Esophagus squamous epithelium (tissue), 5 donors: ENCODE results near the gene ADIPOQ. TPM values are rescaled to one million over a fixed set of nuclear protein-coding genes. Genes with fewer than 3 reads are reported as not detected.
"Not testable (repeated sequence)": the region's sequence is repeated elsewhere in the genome, so short reads cannot be mapped to it uniquely, and the experiment has no call there.

ENCODE experiments used
- DNase-seq: peaks from one replicate; lab custom pipeline; 2025; lab: John Stamatoyannopoulos, UW
- H3K27ac ChIP-seq, 4 donors: fragments of 200-600 bp; sonication (generic); one replicate each; pipeline ENCODE4 v1.5.1; 2016 to 2019; ENCODE audit warnings: mild to moderate bottlenecking in 1 of 4
- H3K27me3 ChIP-seq, 4 donors: fragments of 200-600 bp; sonication (generic); 1 replicate in 3 of 4; 2 replicates in 1 of 4; pipeline versions ENCODE4 v1.5.1 to v1.6.0; 2017 to 2021; ENCODE audit warnings: antibody characterized with exemption in 1 of 4
- H3K36me3 ChIP-seq, 3 donors: fragments of 200-600 bp; sonication (generic); one replicate each; pipeline ENCODE4 v1.5.1; 2016 to 2019
- H3K4me1 ChIP-seq, 3 donors: fragments of 200-600 bp; sonication (generic); one replicate each; pipeline ENCODE4 v1.5.1; 2017 to 2019
- H3K4me3 ChIP-seq, 4 donors: fragments of 200-600 bp; sonication (generic); 1 replicate in 3 of 4; 2 replicates in 1 of 4; pipeline ENCODE4 v1.5.1; 2016 to 2019; ENCODE audit warnings: mild to moderate bottlenecking in 2 of 4, moderate library complexity in 1 of 4
- H3K9me3 ChIP-seq, 3 donors: fragments of 200-600 bp; sonication (generic); one replicate each; pipeline ENCODE4 v1.5.1; 2016 to 2019
- POLR2A ChIP-seq, 4 donors: fragments of 450-650 bp; IDR thresholded peaks; one replicate each; pipeline ENCODE4 v1.6.1; 2017; ENCODE audit warnings: antibody characterized with exemption in 4 of 4, mild to moderate bottlenecking in 4 of 4, moderate library complexity in 3 of 4
- WGBS, 2 donors: methylation state at CpG; one replicate each; pipeline ENCODE4 v1.1.5; 2018; 5-methylcytosine and 5-hydroxymethylcytosine counted together
- intact Hi-C: fragments of 100-400 bp; cut with DNase I; formaldehyde crosslinking; loops from one replicate; pipeline ENCODE4 v1.15.0; 2022
- total RNA-seq, 4 donors: library from RNA; depleted of rRNA; stranded (reverse); fragments of >200 nt; gene quantifications; one replicate each; pipeline ENCODE4 v1.1.0, GENCODE V29; 2016
- TF ChIP-seq, protein P1 (sequence below), 6 experiments: fragments of 450-650 bp in 4 of 6; fragments of 200-600 bp in 2 of 6; sonication (generic) in 2 of 6; IDR thresholded peaks; one replicate each; pipeline ENCODE4 v1.5.1; 2016 to 2019; ENCODE audit warnings: antibody characterized with exemption in 6 of 6, mild to moderate bottlenecking in 4 of 6, moderate library complexity in 4 of 6
- donor health status: DM: yes; HTN: yes; CAD: no.

ADIPOQ gene
- total RNA-seq, 4 donors from 2014 or later, result not detected

DNA sequence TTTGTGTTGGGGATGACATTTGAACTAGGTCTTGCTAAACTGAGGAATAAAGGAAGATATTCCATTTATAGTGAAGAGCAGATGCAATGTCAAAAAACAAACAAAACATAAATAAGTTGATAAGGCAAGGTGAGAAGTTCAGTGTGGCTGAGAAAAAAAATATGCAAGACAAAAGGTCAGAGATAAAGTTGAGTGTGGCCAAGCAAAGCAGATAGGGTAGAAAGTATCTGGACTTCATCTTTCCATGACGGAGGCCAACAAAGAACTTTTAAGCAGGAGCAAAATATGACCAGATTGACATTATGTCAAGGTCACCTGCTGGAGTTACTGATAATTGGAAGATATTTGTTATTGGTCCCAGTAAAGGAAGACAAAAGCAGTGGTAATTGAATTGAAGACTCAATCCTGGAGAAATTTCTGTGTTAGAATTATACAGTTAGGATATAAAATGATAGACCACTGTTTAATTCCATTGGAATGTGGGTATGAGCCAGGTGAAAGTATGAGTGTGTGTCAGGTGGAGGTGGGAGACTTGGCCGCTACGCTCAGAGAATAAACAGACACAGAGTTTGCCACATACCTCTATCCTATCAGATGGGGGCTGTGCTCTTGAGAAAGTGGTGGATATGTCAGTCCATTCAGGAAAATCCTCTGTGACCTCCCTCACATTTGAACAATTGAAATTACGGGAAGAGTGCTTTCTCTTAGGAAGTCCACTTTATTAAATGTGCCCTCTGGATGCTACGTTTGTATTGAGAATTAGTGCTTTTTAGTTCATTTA is 28.1 kb downstream of the ADIPOQ start:
- WGBS, 2 donors, result 65 to 85% methylated on average over 5 of the region's 5 CpGs
- H3K9me3 ChIP-seq, result no peaks in the 10 kb centered on the region
- intact Hi-C loops, result no loop called here

DNA sequence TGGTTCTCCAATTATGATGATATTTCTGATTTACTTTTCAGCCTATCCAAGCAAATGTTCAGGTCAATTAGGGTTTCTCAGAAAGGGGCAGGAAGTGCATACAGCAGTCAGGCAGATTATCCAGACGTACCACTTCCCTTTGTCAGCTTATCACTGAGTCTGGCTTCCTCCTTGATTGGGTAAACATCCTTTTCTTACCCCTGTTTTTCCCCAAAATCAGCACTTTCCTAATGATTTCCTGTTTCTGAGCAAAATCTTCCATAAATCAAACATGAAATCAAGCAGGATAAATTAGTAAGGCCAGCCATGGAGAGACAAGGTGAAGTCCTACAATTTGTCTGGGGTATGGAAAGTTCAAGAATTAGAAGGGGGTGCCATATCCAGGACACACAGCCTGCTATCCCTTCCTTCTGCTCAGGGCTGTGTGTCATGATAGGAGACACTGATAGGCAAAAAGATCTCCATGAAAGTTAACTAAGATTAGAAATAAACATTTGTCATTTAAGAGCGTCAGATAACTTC is 29.0 kb downstream of the ADIPOQ start:
- intact Hi-C loops, result no loop called here
- no peak overlapping the region for H3K27ac ChIP-seq

More for the DNA sequence above, 28.1 kb downstream of the ADIPOQ start:
- Histone ChIP-seq H3K27me3 (no peaks in the 10 kb centered on the region), H3K27ac (no peak overlapping the region), H3K4me3 (no peak overlapping the region), H3K4me1 (no peaks in the 10 kb centered on the region), H3K36me3 (no peaks in the 10 kb centered on the region)
- no peak for TF ChIP-seq POLR2A (IDR thresholded peaks at IDR 0.05)
- TF ChIP-seq, protein P1, sequence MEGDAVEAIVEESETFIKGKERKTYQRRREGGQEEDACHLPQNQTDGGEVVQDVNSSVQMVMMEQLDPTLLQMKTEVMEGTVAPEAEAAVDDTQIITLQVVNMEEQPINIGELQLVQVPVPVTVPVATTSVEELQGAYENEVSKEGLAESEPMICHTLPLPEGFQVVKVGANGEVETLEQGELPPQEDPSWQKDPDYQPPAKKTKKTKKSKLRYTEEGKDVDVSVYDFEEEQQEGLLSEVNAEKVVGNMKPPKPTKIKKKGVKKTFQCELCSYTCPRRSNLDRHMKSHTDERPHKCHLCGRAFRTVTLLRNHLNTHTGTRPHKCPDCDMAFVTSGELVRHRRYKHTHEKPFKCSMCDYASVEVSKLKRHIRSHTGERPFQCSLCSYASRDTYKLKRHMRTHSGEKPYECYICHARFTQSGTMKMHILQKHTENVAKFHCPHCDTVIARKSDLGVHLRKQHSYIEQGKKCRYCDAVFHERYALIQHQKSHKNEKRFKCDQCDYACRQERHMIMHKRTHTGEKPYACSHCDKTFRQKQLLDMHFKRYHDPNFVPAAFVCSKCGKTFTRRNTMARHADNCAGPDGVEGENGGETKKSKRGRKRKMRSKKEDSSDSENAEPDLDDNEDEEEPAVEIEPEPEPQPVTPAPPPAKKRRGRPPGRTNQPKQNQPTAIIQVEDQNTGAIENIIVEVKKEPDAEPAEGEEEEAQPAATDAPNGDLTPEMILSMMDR (IDR thresholded peaks at IDR 0.05), result no peak
- no peak for DNase-seq

DNA sequence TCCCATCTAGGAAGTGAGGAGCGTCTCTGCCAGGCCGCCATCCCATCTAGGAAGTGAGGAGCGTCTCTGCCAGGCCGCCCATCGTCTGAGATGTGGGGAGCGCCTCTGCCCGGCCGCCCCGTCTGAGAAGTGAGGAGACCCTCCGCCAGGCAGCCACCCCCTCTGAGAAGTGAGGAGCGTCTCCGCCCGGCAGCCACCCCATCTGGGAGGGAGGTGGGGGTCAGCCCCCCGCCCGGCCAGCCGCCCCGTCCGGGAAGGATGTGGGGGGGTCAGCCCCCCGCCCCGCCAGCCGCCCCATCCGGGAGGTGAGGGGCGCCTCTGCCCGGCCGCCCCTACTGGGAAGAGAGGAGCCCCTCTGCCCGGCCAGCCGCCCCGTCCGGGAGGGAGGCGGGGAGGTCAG is 31.3 kb downstream of the ADIPOQ start:
- H3K36me3 ChIP-seq, H3K27ac ChIP-seq, H3K4me1 ChIP-seq, H3K27me3 ChIP-seq, H3K4me3 ChIP-seq, intact Hi-C loops, H3K9me3 ChIP-seq, DNase-seq: not testable (repeated sequence)
- WGBS, 2 donors, result no CpG with 5 or more reads among the region's 30 CpGs

More for the DNA sequence above, 29.0 kb downstream of the ADIPOQ start:
- Histone ChIP-seq H3K9me3 (no peaks in the 10 kb centered on the region), H3K27me3 (no peaks in the 10 kb centered on the region), H3K36me3 (no peaks in the 10 kb centered on the region), H3K4me1 (no peaks in the 10 kb centered on the region), H3K4me3 (no peak overlapping the region)
- no peak for DNase-seq
- WGBS, 2 donors, result 49 to 64% methylated on average over 2 of the region's 2 CpGs
- TF ChIP-seq, protein P1 (IDR thresholded peaks at IDR 0.05), result no peak
- no peak for TF ChIP-seq POLR2A (IDR thresholded peaks at IDR 0.05)

DNA sequence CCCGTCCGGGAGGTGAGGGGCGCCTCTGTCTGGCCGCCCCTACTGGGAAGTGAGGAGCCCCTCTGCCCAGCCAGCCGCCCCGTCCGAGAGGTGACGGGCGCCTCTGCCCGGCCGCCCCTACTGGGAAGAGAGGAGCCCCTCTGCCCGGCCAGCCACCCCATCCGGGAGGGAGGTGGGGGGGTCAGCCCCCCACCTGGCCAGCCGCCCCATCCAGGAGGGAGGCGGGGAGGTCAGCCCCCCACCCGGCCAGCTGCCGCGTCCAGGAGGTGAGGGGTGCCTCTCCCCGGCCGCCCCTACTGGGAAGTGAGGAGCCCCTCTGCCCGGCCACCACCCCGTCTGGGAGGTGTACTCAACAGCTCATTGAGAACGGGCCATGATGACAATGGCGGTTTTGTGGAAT is 31.7 kb downstream of the ADIPOQ start:
- H3K4me1 ChIP-seq, H3K4me3 ChIP-seq, DNase-seq, intact Hi-C loops, H3K27ac ChIP-seq, H3K27me3 ChIP-seq, H3K9me3 ChIP-seq, H3K36me3 ChIP-seq: not testable (repeated sequence)
- WGBS, 2 donors, result no CpG with 5 or more reads among the region's 24 CpGs

DNA sequence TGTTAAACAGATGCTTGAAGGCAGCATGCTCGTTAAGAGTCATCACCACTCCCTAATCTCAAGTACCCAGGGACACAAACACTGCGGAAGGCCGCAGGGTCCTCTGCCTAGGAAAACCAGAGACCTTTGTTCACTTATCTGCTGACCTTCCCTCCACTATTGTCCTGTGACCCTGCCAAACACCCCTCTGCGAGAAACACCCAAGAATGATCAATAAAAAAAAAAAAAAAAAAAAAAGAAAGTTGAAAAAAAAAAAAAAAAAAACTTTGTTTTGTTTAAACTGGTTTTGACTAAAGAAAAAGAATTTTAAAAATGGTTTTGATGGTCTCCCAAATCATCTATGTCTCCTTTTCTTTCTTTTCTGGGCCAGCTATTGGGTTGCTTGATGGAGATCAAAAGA is 32.3 kb downstream of the ADIPOQ start:
- whole genome bisulfite sequencing, 2 donors, result 44% methylated on average over 1 of the region's 4 CpGs; no CpG with 5 or more reads in 1 of the 2 donors

DNA sequence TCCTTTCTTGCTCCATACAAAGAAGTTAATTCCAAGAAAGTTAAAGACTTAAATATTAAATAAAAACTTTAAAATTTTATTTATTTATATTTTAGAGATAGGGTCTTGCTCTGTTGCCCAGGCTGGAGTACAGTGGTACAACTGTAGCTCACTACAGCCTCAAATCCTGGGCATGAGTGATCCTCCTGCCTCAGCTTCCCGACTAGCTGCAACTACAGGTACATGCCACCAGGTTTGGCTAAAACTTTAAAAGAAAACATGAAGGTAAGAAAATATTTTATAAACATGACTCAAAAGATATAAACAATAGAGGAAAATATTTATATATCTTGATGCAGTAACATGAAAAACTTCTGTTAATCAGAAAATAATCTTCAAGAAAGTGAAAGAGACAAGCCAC is 33.2 kb downstream of the ADIPOQ start:
- intact Hi-C loops, result no loop called here
- no peak for DNase-seq
- 31 to 42% methylated on average over 1 of the region's 1 CpG for WGBS, 2 donors
- H3K4me3 ChIP-seq, result no peak overlapping the region
- no peaks in the 10 kb centered on the region for H3K27me3 ChIP-seq
- H3K4me1 ChIP-seq, result no peaks in the 10 kb centered on the region
- TF ChIP-seq POLR2A (IDR thresholded peaks at IDR 0.05), result no peak
- TF ChIP-seq, protein P1 (IDR thresholded peaks at IDR 0.05), result no peak
- no peaks in the 10 kb centered on the region for H3K9me3 ChIP-seq
- no peaks in the 10 kb centered on the region for H3K36me3 ChIP-seq
- no peak overlapping the region for H3K27ac ChIP-seq

More for the DNA sequence above, 32.3 kb downstream of the ADIPOQ start:
- H3K36me3 ChIP-seq, H3K27ac ChIP-seq, intact Hi-C loops, H3K27me3 ChIP-seq, H3K4me1 ChIP-seq, DNase-seq, H3K9me3 ChIP-seq, H3K4me3 ChIP-seq: not testable (repeated sequence)
